GM18907 (cell line): ENCODE data around the gene PHOX2A.
"Not testable (repeated sequence)": the region's sequence is repeated elsewhere in the genome, so short reads cannot be mapped to it uniquely, and the experiment has no call there.

Experiments
- ATAC-seq: cut with Tn5 transposase; IDR thresholded peaks from one replicate; pipeline ENCODE4 v1.9.1; 2021; ENCODE audit warnings: mild to moderate bottlenecking, moderate library complexity; ENCODE audit not compliant: unreplicated experiment

Gene PHOX2A

DNA sequence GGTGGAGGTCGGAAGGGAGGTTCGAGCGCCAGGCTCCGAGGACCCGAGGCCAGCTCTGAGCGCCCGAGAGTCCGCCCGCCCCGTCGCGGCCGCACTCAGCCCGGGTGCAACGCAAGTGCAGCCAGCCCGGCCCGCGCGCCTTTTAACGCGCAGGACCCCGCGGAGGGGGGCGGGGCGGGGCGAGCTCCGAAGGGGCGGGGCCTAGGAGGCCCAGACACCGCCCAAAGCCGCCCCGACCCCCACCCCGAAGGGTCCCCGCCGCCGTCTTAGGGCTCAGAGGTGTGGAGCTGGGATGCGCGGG lies at the start of gene PHOX2A:
TSS of gene PHOX2A (minus strand) at position 117 of the 301 bp plus-strand sequence. CDS start 172 bp downstream, outside the sequence.
- no peak for ATAC-seq

DNA sequence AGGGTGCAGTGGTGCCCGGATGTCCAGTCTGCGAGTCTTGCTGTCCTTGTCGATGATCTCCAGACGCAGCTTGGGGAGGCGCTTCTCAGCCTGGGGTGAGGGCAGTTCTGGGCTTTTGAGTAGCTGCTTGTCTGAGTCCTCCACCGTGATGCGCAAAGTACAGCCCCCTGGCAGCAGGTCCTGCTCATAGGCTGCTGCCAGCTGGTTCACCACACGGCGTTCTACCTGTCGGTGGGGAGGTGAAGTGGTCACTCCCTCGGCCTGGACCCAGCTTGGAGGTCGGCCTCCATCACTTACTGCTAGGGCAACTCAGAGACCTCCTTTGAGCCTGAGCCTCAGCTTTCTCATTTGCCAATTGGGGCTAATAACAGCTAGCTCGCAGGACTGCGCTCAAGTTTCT lies 49.4 kb upstream of the PHOX2A start:
- no peak for ATAC-seq

DNA sequence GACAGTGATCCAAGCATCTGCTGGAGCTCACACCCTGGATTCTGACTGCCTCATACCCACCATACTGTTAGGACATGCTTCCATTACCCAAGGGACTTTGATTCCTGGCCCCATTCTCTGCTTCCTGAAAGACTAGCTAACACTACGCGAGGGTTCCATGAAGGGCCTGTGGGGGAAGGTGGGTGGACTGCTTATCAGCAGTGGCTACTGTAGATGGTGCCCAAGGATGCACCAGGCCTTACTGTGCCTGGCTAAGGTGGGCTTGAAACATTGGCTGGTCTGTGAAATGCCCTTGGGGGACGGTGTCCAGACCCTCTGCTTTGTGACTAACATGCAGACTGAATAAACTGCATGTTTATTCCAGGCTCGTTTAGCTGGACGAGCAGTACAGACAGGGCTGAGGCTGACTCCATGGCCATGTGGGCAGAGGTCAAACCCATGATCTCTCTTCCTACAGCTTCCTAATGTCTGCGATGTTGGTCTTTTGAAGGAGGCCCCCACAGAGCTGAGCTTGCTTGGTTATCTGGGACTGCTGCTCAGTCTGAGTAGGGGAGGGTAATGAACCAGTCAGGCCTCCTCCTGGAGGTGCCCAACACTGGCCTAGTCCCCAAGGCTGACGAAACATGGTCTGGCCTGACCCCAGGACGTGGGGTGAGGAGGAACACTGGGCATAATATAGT lies 48.3 kb upstream of the PHOX2A start:
- no peak for ATAC-seq

DNA sequence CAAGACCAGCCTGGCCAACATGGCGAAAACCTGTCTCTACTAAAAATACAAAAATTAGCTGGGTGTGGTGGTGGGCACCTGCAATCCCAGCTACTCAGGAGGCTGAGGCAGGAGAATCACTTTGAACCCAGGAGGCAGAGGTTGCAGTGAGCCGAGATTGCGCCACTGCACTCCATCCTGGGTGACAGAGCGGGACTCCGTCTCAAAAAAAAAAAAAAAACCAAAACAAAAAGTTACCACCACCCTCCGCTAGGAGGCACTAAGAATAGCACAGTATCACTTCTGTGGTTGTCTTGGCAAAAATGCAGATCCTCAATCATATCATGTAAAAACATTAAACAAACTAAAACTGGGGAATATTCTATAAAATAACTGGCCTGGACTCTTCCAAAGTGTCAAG lies 46.8 kb upstream of the PHOX2A start:
- ATAC-seq, result not testable (repeated sequence)

DNA sequence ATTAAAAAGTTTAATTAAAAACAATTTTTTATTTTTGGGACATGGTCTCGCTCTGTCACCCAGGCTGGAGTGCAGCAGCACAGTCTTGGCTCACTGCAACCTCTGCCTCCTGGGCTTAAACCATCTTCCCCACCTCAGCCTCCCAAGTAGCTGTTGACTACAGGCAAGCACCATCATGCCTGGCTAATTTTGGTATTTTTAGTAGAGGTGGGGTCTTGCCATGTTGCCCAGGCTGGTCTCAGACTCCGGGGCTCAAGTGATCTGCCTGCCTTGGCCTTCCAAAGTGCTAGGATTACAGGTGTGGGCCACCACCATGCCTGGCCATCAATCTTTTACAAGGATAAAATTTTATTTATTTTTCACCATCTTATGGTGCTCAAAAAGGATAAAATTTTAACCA lies 43.3 kb upstream of the PHOX2A start:
- ATAC-seq, result no peak

DNA sequence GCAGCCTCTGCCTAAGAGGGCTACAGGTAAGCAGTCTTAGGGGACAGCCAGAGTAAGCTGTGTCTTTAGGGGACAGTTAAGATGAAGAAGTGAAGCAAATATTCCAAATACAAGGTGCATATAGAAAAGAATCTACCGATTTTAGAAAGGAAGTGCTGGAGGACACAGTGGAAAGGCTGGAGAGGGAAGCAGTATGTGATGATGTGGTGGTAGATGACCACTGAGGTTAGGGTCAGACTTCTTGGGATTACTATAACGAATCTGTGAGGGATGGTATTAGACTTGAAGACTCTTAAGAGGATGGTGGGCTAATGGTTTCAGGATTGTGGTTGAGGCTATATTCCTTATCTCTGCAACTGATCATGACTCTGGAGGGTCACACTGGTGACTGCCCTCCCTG lies 40.0 kb upstream of the PHOX2A start:
- ATAC-seq, result no peak

DNA sequence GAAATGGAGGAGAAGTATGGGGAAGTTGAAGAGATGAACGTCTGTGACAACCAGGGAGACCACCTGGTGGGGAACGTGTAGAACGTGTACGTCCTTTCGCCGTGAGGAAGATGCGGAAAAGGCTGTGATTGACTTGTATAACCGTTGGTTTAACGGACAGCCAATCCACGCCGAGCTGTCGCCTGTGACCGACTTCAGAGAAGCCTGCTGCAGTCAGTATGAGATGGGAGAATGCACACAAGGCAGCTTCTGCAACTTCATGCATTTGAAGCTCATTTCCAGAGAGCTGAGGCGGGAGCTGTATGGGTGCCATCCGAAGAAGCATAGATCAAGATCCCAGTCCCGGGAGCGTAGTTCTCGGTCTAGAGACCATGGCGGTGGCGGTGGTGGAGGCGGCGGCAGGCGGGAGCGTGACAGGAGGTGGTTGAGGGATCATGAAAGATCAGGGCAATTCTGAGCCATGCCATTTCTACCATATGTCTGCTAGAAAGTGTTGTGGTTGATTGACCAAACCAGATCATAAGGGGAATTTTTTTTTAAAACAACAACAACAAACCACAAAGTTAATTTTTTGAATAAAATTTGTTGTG lies 36.8 kb upstream of the PHOX2A start:
- ATAC-seq, result no peak

DNA sequence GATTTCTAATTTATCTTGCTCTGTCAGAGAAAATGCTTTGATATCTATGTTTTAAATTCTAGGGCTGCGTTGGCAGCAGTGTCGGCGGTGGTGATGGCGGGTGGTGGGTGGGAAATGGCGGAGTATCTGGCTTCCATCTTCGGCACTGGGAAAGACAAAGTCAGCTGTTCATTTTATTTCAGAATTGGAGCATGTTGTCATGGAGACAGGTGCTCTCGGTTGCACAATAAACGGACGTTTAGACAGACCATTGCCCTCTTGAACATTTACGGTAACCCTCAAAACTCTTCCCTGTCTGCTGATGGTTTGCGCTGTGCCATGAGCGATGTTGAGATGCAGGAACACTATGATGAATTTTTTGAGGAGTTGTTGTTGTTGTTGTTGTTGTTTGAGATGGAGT lies 36.1 kb upstream of the PHOX2A start:
- no peak for ATAC-seq

DNA sequence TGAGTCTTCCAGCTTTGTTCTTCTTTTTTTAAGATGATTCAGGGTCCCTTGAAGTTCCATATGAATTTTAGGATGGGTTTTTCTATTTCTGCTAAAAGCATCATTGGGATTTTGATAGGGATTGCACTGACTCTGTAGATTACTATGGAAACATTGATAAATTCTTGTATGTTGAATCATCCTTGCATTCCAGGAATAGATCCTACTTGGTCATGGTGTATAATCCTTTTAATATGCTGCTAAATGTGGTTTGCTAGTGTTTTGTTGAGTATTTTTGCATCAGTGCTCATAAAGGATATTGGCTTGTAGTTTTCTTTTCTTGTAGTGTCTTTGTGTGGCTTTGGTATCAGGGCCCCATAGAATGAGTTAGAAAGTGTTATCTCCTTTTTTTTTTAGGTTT lies 34.9 kb upstream of the PHOX2A start:
- no peak for ATAC-seq

DNA sequence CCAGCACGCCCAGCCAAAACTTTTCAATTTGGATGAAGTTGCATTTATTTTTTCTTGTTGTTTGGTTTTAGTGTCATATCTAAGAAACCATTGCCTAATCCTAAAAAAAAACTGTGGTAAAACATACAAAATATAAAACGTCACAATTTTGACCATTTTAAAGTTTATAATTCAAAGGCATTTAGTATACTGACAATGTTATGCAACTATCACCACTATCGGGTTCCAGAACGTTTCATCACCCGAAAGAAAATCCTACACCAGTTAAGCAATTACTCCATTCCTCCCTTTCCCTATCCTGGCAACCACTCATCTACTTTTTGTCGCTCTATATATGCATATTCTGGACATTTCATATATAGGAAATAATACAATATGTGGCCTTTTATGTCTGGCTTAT lies 30.5 kb upstream of the PHOX2A start:
- no peak for ATAC-seq

DNA sequence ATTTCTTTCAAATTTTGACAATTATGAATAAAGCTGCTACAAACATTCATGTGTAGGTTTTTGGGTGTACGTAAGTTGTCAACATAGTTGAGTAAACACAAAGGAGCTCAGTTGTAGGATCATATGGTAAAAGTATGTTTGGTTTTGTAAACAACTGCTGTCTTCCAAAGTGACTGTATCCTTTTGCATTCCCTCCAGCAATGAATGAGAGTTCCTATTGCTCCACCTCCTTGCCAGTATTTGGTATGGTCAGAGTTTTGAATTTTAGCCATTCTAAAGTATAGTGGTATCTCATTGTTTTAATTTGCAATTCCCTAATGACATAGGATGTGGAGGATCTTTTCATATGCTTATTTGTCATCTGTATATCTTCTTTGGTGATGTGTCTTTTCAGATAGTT lies 28.0 kb upstream of the PHOX2A start:
- ATAC-seq, result no peak

DNA sequence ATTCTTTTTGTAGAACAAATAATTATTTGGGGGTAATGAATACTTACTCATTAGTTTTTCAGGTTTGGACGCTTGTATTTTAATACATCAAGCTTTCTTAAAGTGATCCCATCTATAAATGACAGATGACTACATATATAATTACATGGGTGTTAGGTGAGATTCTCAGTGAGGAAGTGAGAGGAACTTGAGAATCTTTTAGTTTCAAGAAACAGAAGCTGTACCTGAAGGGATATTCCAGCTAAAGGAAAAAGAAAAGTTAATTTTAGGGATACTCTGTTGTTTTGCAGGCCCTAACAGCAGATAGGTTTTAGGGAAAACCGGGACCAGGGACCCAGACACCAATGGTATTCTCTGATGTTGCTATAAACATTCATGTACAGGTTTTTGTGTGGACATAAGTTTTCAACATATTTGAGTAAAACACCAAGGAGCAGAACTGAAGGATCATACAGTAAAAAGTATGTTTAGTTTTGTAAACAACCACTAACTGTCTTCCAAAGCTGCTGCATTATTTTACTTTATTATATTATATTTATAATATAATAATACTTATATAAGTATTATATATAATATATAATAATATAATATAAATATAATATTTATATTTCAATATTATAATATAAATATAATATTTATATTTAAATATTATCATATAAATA lies 24.1 kb upstream of the PHOX2A start:
- no peak for ATAC-seq

DNA sequence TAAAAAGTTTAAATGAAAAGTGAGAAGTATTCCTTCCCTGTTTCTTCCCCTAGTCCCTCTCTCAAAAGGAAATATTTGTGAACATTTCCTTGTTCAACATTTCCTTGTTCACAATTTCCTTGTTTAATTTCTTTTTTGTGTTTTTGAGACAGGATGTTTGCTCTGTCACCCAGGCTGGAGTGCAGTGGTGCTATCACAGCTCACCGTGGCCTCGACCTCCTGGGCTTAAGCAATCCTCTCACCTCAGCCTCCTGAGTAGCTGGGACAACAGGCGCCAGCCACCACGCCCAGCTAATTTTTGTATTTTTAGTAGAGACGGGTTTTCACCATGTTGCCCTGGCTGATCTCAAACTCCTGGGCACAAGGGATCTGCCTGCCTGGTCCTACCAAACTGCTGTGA lies 23.0 kb upstream of the PHOX2A start:
- not testable (repeated sequence) for ATAC-seq

DNA sequence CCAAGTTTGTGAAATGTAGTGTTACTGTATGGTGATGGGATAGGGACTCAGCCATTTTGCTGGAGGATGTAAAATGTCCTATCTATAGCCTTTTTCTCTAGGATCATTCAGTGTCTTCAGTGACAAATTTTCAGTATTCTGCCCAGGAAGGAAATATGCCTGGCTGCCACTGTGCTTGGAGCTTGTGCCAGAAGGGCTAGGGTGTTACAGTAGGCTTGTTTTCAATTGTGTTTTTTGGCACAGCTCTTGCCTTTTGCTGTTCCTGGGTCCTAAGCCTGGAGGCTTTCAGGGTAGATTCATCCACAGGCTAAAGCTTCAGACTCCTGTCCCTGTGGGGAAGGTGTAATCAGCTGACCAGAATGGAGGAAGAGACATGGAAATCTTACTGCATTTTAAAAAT lies 22.0 kb upstream of the PHOX2A start:
- ATAC-seq, result no peak

DNA sequence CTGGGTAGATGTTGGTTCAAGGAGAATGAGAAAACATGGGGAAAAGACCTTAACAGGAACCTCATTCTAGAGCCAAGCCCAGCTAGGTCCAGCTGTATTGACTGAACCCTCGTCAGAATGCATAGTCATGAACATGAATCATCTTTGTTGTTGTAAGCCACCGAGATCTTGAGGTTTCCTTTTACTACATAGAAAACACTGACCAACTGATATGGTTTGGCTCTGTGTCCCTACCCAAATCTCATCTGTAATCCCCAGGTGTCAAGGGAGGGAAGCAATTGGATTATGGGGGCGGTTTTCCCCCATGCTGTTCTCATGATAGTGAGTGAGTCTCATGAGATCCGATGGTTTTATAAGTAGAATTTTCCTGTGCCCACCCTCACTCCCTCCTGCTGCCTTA lies 19.4 kb upstream of the PHOX2A start:
- no peak for ATAC-seq

DNA sequence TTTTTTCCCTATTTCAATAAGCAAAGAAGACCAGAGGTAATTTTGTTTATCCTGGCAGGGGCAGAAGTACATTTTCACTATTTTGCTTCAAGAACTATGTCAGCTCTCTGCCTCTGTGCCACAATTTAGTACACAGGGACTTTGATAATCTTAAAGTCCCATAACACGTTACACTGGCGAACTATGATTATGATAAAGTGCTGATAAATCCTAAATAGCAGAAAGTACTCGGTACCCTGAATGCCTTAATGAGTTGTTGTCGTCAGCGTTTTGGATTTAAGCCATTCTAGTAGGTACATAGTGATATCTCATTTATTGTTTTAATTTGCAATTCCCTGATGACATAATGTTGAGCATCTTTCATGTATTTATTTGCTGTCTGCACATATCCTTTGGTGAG lies 16.6 kb upstream of the PHOX2A start:
- no peak for ATAC-seq

DNA sequence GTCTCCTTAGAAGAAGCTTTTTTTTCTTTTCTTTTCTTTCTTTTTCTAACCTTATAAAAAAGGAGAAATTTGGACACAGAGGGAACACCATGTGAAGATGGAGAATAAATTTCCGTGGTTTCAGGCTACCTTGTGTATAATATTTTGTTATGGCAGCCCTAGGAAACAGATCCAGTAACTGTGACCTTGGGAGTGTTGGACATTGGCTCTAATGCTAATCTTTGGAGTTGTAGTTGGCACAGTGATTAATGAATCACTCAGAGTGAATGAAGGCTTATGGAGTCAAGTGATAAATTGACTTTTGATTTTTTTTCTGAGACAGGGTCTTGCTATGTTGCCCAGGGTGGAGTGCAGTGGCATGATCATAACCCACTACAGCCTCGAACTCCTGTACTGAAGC lies 15.5 kb upstream of the PHOX2A start:
- ATAC-seq, result no peak

DNA sequence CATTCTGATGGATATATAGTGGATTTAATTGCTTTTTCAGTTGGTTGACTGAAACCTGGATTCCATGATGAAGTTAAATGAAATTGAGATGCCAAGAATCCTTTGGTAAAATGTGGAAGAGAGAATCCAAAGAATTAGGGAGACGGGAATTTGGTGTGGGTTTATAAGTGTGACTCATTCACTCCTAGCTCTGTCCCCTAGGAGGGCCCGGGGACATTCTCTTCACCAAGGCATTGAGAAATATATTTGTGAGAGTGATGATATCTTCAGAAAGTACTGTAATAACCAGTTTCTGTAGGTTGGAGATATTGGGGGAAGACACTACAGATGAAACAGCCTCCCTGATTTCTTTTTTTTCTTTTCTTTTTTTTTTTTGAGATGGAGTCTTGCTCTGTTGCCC lies 13.6 kb upstream of the PHOX2A start:
- ATAC-seq, result no peak

DNA sequence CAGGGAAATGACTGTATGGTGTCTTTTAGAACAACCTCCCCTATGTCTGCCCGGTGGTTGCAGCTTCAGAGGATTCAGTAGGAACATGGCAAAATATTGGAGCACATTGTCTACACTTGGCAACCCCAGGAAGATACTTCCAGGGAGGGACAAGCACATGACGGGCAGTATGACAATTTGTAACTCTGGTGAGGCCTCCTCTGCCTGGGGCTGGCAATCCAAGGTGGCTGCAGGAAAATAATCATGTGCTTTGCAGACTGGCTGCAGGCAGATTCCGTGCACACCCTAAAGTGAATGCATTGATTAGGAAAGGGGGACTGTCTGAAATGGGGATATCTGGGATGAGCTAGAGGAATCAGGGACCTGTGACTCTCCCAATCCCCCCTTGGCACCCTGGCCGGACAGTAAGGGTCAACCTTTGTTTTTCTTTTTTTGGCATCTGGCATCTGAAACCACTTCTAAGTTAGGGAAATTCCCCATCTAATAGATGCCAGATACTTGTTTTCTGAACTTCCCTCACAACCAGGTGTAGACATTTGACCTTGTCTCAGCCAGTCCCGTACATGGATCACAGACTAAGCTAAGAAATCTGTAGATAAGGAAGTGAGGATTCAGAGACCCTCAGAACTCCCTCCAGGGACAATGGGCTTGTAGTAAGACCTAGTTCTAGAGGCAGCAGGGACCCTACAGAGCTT lies 10.5 kb upstream of the PHOX2A start:
- ATAC-seq, result no peak

DNA sequence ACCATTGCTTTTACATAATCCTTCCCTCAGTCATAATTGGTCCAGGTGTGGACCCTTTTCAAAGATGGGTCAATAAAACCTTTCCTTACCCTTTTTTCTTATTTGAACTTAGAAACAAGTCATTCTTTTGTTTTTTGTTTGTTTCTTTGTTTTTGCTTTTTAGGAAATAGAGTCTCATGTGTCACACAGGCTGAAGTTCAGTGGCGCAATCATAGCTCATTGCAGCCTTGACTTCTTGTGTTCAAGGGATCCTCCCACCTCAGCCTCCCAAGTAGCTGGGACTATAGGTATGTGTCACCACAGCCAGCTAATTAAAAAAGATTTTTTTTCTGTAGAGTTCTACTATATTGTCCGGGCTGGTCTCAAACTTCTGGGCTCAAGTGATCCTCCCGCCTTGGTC lies 9.4 kb upstream of the PHOX2A start:
- ATAC-seq, result no peak

DNA sequence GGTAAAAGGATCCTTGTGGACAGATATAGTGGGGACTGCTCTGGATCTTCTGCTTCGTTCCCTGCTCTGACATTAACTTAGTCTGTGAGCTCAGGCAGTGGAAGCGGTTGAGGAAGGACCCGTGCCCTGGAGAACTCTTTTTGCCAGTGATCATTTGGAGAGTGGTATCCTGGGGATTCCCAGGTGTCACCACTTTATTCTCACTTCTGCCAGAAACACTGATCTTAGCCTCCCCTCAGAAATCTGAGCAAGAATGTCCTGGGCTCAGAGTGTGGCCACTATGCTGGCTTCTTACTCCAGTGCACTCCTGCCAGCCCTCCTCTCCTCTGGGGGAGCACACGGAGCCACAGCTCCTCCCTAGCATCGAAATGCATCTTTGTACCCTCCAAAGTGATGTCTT lies 7.6 kb upstream of the PHOX2A start:
- no peak for ATAC-seq
